Tibial artery (tissue), 4 donors: ENCODE measurements around the gene AAMDC.

ENCODE experiments used
- DNase-seq, 2 donors: peaks; one replicate each; pipeline ENCODE4 v3.0.0-alpha.2; 2019
- H3K27ac ChIP-seq, 2 donors: fragments of 200-600 bp; sonication (generic) in 1 of 2; 1 replicate in 1 of 2; 2 replicates in 1 of 2; pipeline ENCODE4 v1.5.1; 2018 to 2019; ENCODE audit warnings: mild to moderate bottlenecking in 1 of 2
- H3K27me3 ChIP-seq, 2 donors: fragments of 200-600 bp; sonication (generic) in 1 of 2; one replicate each; pipeline versions ENCODE4 v1.5.1 to v1.6.0; 2016 to 2019
- H3K36me3 ChIP-seq, 3 donors: fragments of 200-600 bp; sonication (generic) in 2 of 3; one replicate each; pipeline ENCODE4 v1.5.1; 2016 to 2019; ENCODE audit warnings: mild to moderate bottlenecking in 2 of 3
- H3K4me1 ChIP-seq, 4 donors: fragments of 200-600 bp; sonication (generic) in 2 of 4; 1 replicate in 3 of 4; 2 replicates in 1 of 4; pipeline ENCODE4 v1.5.1; 2016 to 2019
- H3K4me3 ChIP-seq, 2 donors: fragments of 200-600 bp; sonication (generic) in 1 of 2; 1 replicate in 1 of 2; 2 replicates in 1 of 2; pipeline ENCODE4 v1.5.1; 2018 to 2019; ENCODE audit warnings: mild to moderate bottlenecking in 2 of 2
- H3K9me3 ChIP-seq, 3 donors: fragments of 200-600 bp; sonication (generic) in 1 of 3; one replicate each; pipeline ENCODE4 v1.5.1; 2016 to 2019
- intact Hi-C: fragments of 100-400 bp; cut with DNase I; formaldehyde crosslinking; loops from one replicate; pipeline ENCODE4 v1.15.0; 2023; ENCODE audit warnings: low total_unique reads
- TF ChIP-seq, protein P1 (sequence below), 2 experiments: fragments of 200-600 bp in 1 of 2; fragments of 450-650 bp in 1 of 2; IDR thresholded peaks; one replicate each; pipeline ENCODE4 v1.5.1; 2017 to 2019; ENCODE audit warnings: antibody characterized with exemption in 2 of 2, mild to moderate bottlenecking in 1 of 2, moderate library complexity in 1 of 2

AAMDC gene

GRCh38 chr11:77879218-77879617 lies 58.3 kb downstream of the AAMDC start:
- Histone ChIP-seq H3K27ac (no peak overlapping the region), H3K27me3 (no peaks in the 10 kb centered on the region), H3K36me3 (peaks cover 26 to 85% (median 48%) of the 10 kb centered on the region in 3 donors), H3K4me1 (peaks cover 0 to 12% (median 3%) of the 10 kb centered on the region in 4 donors), H3K9me3 (no peaks in the 10 kb centered on the region), H3K4me3 (no peak overlapping the region)
- intact Hi-C loops: no loop called here
- peak in 1 of 2 donors; percentile 73 for DNase-seq
- TF ChIP-seq, protein P1, sequence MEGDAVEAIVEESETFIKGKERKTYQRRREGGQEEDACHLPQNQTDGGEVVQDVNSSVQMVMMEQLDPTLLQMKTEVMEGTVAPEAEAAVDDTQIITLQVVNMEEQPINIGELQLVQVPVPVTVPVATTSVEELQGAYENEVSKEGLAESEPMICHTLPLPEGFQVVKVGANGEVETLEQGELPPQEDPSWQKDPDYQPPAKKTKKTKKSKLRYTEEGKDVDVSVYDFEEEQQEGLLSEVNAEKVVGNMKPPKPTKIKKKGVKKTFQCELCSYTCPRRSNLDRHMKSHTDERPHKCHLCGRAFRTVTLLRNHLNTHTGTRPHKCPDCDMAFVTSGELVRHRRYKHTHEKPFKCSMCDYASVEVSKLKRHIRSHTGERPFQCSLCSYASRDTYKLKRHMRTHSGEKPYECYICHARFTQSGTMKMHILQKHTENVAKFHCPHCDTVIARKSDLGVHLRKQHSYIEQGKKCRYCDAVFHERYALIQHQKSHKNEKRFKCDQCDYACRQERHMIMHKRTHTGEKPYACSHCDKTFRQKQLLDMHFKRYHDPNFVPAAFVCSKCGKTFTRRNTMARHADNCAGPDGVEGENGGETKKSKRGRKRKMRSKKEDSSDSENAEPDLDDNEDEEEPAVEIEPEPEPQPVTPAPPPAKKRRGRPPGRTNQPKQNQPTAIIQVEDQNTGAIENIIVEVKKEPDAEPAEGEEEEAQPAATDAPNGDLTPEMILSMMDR (IDR thresholded peaks at IDR 0.05): no peak

GRCh38 chr11:77882396-77882795 lies 61.5 kb downstream of the AAMDC start:
- peaks cover 17 to 80% (median 66%) of the 10 kb centered on the region in 3 donors for H3K36me3 ChIP-seq
- DNase-seq: no peak
- no peak overlapping the region for H3K4me3 ChIP-seq
- no peak overlapping the region for H3K27ac ChIP-seq
- no peaks in the 10 kb centered on the region for H3K9me3 ChIP-seq
- no peaks in the 10 kb centered on the region for H3K27me3 ChIP-seq
- H3K4me1 ChIP-seq: peaks cover 0 to 12% (median 3%) of the 10 kb centered on the region in 4 donors
- TF ChIP-seq, protein P1 (IDR thresholded peaks at IDR 0.05): no peak
- intact Hi-C loops: no loop called here

DNA sequence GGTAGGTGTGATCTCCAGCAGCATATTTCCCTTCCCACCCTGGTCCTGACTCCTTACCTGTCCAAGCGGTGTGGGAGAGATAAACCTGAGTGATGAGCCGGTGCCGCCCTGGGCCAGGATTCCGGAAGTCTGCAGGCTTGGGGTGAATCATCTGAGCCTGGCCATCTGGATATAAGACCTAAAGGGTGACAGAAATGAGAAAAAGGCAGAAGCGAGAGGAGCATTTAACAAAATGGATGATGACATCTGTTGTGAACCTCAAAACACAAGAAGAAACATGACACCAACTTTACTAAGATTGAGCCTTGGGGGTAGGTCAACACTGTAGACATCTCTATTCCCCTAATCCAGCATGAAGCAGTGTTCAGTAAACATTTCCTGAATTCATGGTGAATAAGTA lies 62.8 kb downstream of the AAMDC start:
- no peak for DNase-seq
- H3K4me3 ChIP-seq: no peak overlapping the region
- H3K4me1 ChIP-seq: peaks cover 0 to 3% (median 0%) of the 10 kb centered on the region in 4 donors
- peaks cover 17 to 74% (median 61%) of the 10 kb centered on the region in 3 donors for H3K36me3 ChIP-seq
- no peaks in the 10 kb centered on the region for H3K27me3 ChIP-seq
- TF ChIP-seq, protein P1 (IDR thresholded peaks at IDR 0.05): no peak
- H3K27ac ChIP-seq: no peak overlapping the region
- intact Hi-C loops: no loop called here
- no peaks in the 10 kb centered on the region for H3K9me3 ChIP-seq

- intact Hi-C loops: no loop called here
- Histone ChIP-seq H3K4me1 (no peaks in the 10 kb centered on the region), H3K4me3 (no peak overlapping the region), H3K9me3 (no peaks in the 10 kb centered on the region), H3K27me3 (no peaks in the 10 kb centered on the region), H3K27ac (no peak overlapping the region), H3K36me3 (peaks cover 17 to 72% (median 58%) of the 10 kb centered on the region in 3 donors)
- TF ChIP-seq, protein P1 (IDR thresholded peaks at IDR 0.05): no peak
- no peak for DNase-seq
Observed at GRCh38 chr11:77884186-77884828, 63.4 kb downstream of the AAMDC start.

GRCh38 chr11:77884829-77885190 lies 63.9 kb downstream of the AAMDC start:
- no peaks in the 10 kb centered on the region for H3K4me1 ChIP-seq
- TF ChIP-seq, protein P1 (IDR thresholded peaks at IDR 0.05): no peak
- H3K4me3 ChIP-seq: no peak overlapping the region
- intact Hi-C loops: no loop called here
- H3K36me3 ChIP-seq: peaks cover 17 to 72% (median 56%) of the 10 kb centered on the region in 3 donors
- H3K27me3 ChIP-seq: no peaks in the 10 kb centered on the region
- no peaks in the 10 kb centered on the region for H3K9me3 ChIP-seq
- DNase-seq: no peak
- no peak overlapping the region for H3K27ac ChIP-seq
